HG02588 (cell line): Measurements from ENCODE around the gene REPIN1.

Source experiments
- ATAC-seq: cut with Tn5 transposase; IDR thresholded peaks from one replicate; pipeline ENCODE4 v1.9.1; 2021; ENCODE audit warnings: mild to moderate bottlenecking, moderate library complexity; ENCODE audit not compliant: unreplicated experiment

The REPIN1 gene

GRCh38 chr7:150336746-150337145, 31.9 kb upstream of the REPIN1 start:
- no peak for ATAC-seq

GRCh38 chr7:150337179-150337578, 31.4 kb upstream of the REPIN1 start:
- ATAC-seq = no peak

GRCh38 chr7:150337659-150338081, 31.0 kb upstream of the REPIN1 start:
- ATAC-seq = no peak

GRCh38 chr7:150338166-150338829, 30.3 kb upstream of the REPIN1 start:
- no peak for ATAC-seq

- no peak for ATAC-seq
These were observed 29.2 kb upstream of the REPIN1 start for GRCh38 chr7:150339409-150339809.

GRCh38 chr7:150340024-150340749, 28.4 kb upstream of the REPIN1 start:
- no peak for ATAC-seq

GRCh38 chr7:150340875-150341262, 27.8 kb upstream of the REPIN1 start:
- no peak for ATAC-seq

- no peak for ATAC-seq
These were observed 27.1 kb upstream of the REPIN1 start, which contains the start of gene RARRES2 for GRCh38 chr7:150341263-150342120. Gene RARRES2 (minus strand): TSS chr7:150341629. CDS start chr7:150340609, 1,020 bp downstream.

- ATAC-seq = no peak
These were observed 26.6 kb upstream of the REPIN1 start for GRCh38 chr7:150342121-150342408.

- no peak for ATAC-seq
These were observed 25.4 kb upstream of the REPIN1 start for GRCh38 chr7:150343225-150343624.

- no peak for ATAC-seq
These were observed 24.3 kb upstream of the REPIN1 start for GRCh38 chr7:150344299-150344698.

GRCh38 chr7:150345012-150345411, 23.6 kb upstream of the REPIN1 start:
- ATAC-seq = no peak

- no peak for ATAC-seq
These were observed 21.7 kb upstream of the REPIN1 start for GRCh38 chr7:150346922-150347321.

- ATAC-seq = no peak
These were observed 16.9 kb upstream of the REPIN1 start for GRCh38 chr7:150351587-150352194.

- ATAC-seq = no peak
These were observed 13.0 kb upstream of the REPIN1 start for GRCh38 chr7:150355666-150356059.

GRCh38 chr7:150356265-150356897, 12.2 kb upstream of the REPIN1 start:
- ATAC-seq = no peak

- peak; percentile 55 for ATAC-seq
These were observed 11.4 kb upstream of the REPIN1 start for GRCh38 chr7:150357270-150357669.

- ATAC-seq = peak; percentile 18
These were observed 10.7 kb upstream of the REPIN1 start for GRCh38 chr7:150357771-150358427.

GRCh38 chr7:150358433-150358832, 10.2 kb upstream of the REPIN1 start:
- no peak for ATAC-seq

- ATAC-seq = no peak
These were observed 9.5 kb upstream of the REPIN1 start for GRCh38 chr7:150358988-150359621.
